Calu3 (cell line): ENCODE results near the gene DYRK1A. TPM values are rescaled to one million over a fixed set of nuclear protein-coding genes. Genes with fewer than 3 reads are reported as not detected.
A peak's percentile ranks its signal among the peaks of the same experiment; 100 is the strongest.

Source experiments
- BruUV-seq: library from RNA; stranded (reverse); fragments of 400-500 nt; replicated peaks from 2 replicates; lab custom pipeline; 2021; lab: Mats Ljungman, UMichigan
- CTCF ChIA-PET: fragments of 300-600 bp; sonication (Branson Sonifier 250); formaldehyde crosslinking; loops from one replicate; lab custom pipeline; 2022; ENCODE audit warnings: antibody characterized with exemption; lab: Charles Lee
- DNase-seq: peaks from one replicate; pipeline ENCODE4 v3.0.0; 2022
- H3K27ac Mint-ChIP-seq: one replicate; pipeline ENCODE4 v1.8.0; 2022; ENCODE audit warnings: mixed read lengths; ENCODE audit not compliant: unreplicated experiment
- H3K27me3 Mint-ChIP-seq: one replicate; pipeline ENCODE4 v1.8.0; 2022; ENCODE audit warnings: mixed read lengths; ENCODE audit not compliant: unreplicated experiment
- H3K36me3 Mint-ChIP-seq: one replicate; pipeline ENCODE4 v1.8.0; 2022; ENCODE audit warnings: mild to moderate bottlenecking, moderate library complexity, mixed read lengths; ENCODE audit not compliant: insufficient read depth, unreplicated experiment
- H3K4me1 Mint-ChIP-seq: one replicate; pipeline ENCODE4 v1.8.0; 2022; ENCODE audit warnings: mild to moderate bottlenecking, low read depth, mixed read lengths; ENCODE audit not compliant: unreplicated experiment
- H3K4me3 Mint-ChIP-seq: one replicate; pipeline ENCODE4 v1.8.0; 2022; ENCODE audit warnings: mild to moderate bottlenecking, low read depth, moderate library complexity, mixed read lengths; ENCODE audit not compliant: unreplicated experiment
- H3K9me3 Mint-ChIP-seq: one replicate; pipeline ENCODE4 v1.8.0; 2022; ENCODE audit warnings: low read depth, mixed read lengths; ENCODE audit not compliant: unreplicated experiment
- intact Hi-C: fragments of 100-400 bp; cut with micrococcal nuclease; formaldehyde crosslinking; loops from one replicate; pipeline ENCODE4 v1.10.0; 2022; ENCODE audit not compliant: unreplicated experiment
- total RNA-seq: library from RNA; stranded (reverse); gene quantifications from 2 replicates; pipeline ENCODE4 v1.2.3, GENCODE V29; 2022
- TF ChIP-seq, protein P1 (sequence below): fragments of 200-600 bp; IDR thresholded peaks from one replicate; pipeline ENCODE4 v1.8.0; 2022; ENCODE audit warnings: antibody characterized with exemption; ENCODE audit not compliant: unreplicated experiment

DYRK1A gene
- total RNA-seq, 1 experiment from 2014 or later: 45.4 TPM

DNA sequence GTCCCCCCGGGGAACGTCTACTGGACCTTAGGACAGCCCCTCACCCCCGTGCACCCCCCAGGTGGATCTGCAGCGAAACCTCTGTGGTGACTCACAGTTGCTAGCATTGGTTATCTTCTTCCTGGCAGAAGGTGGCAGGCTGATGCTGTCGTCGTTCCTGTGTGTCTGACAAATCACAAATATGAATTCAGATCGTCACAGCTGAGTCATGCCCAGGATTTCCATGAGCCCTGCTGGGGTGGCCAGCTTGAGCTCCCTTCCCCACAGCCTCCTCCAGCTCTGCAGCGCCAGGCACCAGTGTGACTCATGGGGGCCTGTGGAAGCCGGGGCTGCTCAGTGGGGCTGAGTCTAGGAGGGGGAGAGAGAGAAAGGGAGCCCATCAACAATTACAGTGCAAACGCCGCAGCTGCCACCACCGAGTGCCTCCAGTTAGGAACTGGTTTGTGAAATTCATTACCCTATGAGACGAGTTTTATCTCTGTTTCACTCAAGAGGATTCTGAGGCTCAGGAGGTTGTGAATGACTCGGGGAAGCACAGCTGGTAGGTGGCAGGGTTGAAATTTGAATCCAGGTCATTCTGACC lies 197.9 kb downstream of the DYRK1A start:
- TF ChIP-seq, protein P1, sequence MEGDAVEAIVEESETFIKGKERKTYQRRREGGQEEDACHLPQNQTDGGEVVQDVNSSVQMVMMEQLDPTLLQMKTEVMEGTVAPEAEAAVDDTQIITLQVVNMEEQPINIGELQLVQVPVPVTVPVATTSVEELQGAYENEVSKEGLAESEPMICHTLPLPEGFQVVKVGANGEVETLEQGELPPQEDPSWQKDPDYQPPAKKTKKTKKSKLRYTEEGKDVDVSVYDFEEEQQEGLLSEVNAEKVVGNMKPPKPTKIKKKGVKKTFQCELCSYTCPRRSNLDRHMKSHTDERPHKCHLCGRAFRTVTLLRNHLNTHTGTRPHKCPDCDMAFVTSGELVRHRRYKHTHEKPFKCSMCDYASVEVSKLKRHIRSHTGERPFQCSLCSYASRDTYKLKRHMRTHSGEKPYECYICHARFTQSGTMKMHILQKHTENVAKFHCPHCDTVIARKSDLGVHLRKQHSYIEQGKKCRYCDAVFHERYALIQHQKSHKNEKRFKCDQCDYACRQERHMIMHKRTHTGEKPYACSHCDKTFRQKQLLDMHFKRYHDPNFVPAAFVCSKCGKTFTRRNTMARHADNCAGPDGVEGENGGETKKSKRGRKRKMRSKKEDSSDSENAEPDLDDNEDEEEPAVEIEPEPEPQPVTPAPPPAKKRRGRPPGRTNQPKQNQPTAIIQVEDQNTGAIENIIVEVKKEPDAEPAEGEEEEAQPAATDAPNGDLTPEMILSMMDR: no peak
- DNase-seq: peak; percentile 84
- H3K4me3 Mint-ChIP-seq: peak overlapping the region; percentile 80
- no peaks in the 10 kb centered on the region for H3K9me3 Mint-ChIP-seq
- BruUV-seq: no TSS peak
- H3K27ac Mint-ChIP-seq: peak overlapping the region; percentile 98
- intact Hi-C loops: loop anchor here (2.0 kb wide), 1 partner anchor 72 kb away; no protein-coding TSS in a partner anchor
- H3K36me3 Mint-ChIP-seq: peaks cover 29% of the 10 kb centered on the region
- peaks cover 15% of the 10 kb centered on the region for H3K4me1 Mint-ChIP-seq
- CTCF ChIA-PET: interaction anchor here (0.7 to 1.9 kb wide), 9 partner anchors 15 to 189 kb away, joined by 3 to 5 read pairs (median 4); no protein-coding TSS in a partner anchor
- no peaks in the 10 kb centered on the region for H3K27me3 Mint-ChIP-seq

DNA sequence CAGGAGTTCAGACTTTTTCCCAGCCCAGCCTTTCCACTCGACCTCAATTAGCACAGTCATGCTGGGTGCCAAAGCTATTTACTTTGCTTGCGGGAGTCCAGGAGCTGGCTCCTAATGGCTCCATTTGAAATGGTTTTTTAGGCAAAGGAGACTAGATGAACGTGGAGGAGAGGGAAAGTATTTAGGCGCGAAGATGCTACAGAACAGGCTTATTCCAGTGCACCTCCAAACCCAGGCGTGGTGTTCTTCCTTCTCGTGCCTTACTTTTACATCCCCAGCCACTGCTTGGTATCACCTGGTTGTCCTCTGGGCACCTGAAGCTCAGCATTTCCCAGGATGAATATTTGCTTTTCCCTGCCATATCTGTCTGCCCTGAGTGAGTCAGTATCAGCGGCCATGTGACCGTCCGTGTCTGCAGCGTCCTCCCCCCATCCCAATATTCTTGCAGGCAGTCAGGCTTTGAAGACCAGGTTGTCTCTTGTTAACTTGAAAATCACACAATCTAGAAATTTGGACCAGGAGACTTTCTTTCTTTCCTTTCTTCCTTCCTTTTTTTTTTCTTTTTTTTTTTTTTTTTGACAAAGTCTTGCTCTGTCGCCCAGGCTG lies 198.5 kb downstream of the DYRK1A start:
- H3K27ac Mint-ChIP-seq: peak overlapping the region; percentile 98
- no peaks in the 10 kb centered on the region for H3K9me3 Mint-ChIP-seq
- BruUV-seq: TSS peak; percentile 84
- H3K27me3 Mint-ChIP-seq: no peaks in the 10 kb centered on the region
- peaks cover 15% of the 10 kb centered on the region for H3K4me1 Mint-ChIP-seq
- H3K4me3 Mint-ChIP-seq: peak overlapping the region; percentile 80
- H3K36me3 Mint-ChIP-seq: peaks cover 29% of the 10 kb centered on the region
- intact Hi-C loops: loop anchor here (2.0 kb wide), 1 partner anchor 72 kb away; no protein-coding TSS in a partner anchor
- CTCF ChIA-PET: interaction anchor here (0.7 to 1.5 kb wide), 5 partner anchors 14 to 1978 kb away, joined by 3 to 7 read pairs (median 4); no protein-coding TSS in a partner anchor
- TF ChIP-seq, protein P1: no peak
- DNase-seq: peak; percentile 17

DNA sequence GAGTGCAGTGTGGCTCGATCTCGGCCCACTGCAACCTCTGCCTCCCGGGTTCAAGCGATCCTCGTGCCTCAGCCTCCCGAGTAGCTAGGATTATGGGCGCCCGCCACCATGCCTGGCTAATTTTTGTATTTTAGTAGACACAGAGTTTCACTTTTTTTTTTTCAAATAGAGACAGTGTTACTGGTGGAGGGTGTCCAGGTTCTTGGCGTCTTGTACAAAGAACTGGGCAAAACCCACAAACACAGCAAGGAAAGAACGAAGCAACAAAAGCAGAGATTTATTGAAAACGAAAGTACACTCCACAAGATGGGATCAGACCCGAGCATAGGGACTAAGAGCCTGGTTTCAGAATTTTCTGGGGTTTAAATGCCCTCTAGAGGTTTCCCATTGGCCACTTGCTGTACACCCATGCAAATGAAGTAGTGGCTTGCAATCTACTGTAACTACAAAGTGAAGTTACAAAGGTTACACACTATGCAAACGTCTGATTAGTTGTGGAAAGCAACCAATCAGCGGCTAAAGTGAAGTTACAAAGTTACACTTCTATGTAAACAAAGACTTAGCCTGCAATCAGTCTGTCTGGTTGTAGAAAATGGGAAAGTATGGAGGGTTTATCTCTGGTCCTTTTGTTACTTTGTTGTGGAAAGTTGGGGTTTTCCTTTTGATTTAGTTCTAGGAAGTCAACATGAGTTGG lies 199.1 kb downstream of the DYRK1A start:
- peak; percentile 8 for DNase-seq
- Mint-ChIP-seq H3K4me3 (peak overlapping the region; percentile 80), H3K36me3 (peaks cover 29% of the 10 kb centered on the region), H3K27ac (peak overlapping the region; percentile 98), H3K4me1 (peaks cover 15% of the 10 kb centered on the region), H3K27me3 (no peaks in the 10 kb centered on the region), H3K9me3 (no peaks in the 10 kb centered on the region)
- intact Hi-C loops: loop anchor here (2.0 kb wide), 1 partner anchor 71 kb away; no protein-coding TSS in a partner anchor
- CTCF ChIA-PET: interaction anchor here (0.7 kb wide), 3 partner anchors 14 to 1979 kb away, joined by 4 to 7 read pairs (median 4); no protein-coding TSS in a partner anchor
- TF ChIP-seq, protein P1: no peak
- BruUV-seq: TSS peak; percentile 9

DNA sequence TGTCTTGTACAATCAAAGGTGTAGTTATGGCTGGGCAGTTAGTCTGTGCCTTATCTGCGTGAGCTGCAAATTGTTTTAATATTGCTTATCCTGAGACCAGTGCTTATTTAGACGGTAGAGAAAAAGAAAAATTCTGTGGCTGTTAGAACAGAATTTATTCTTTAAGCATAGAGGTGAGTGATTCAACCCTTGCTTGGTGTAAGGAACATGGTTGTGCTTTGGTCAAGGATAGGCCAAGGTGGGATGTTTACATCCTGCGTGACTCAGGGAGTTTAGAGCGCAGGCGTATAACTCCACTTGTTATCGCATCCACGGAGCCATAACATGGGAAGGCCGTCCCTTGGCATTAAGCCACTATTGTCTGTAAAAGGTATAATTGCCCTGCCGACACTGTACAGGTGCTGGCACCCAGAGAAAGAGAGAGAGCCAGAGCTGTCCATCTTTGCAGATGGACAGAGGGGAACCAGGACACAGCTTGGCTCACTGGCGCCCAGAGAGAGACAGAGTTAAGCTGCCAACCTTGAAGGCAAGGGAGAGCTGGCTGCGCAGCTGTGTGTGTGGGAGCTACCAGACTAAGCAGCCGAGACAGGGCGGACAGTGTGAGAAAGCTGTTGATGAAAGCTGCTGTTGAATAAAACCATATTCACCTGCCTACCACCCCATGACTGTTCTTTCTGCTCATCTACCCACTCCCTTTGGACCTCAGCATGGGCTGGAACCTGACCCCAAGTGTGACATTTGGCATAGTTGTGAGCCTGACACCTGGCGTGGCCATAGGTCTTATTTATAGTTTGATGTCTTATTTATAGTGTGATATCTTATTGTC lies 200.4 kb downstream of the DYRK1A start:
- no peak for DNase-seq
- H3K4me1 Mint-ChIP-seq: peaks cover 15% of the 10 kb centered on the region
- no peak overlapping the region for H3K4me3 Mint-ChIP-seq
- no peak overlapping the region for H3K27ac Mint-ChIP-seq
- CTCF ChIA-PET: interaction anchor here (0.7 kb wide), 1 partner anchor 53 kb away, joined by 6 read pairs; no protein-coding TSS in a partner anchor
- no TSS peak for BruUV-seq
- H3K9me3 Mint-ChIP-seq: no peaks in the 10 kb centered on the region
- H3K36me3 Mint-ChIP-seq: peaks cover 29% of the 10 kb centered on the region
- no peaks in the 10 kb centered on the region for H3K27me3 Mint-ChIP-seq
- TF ChIP-seq, protein P1: no peak
- intact Hi-C loops: no loop called here
